ENCODE measurements around the gene ERCC6L.

The ERCC6L gene

DNA sequence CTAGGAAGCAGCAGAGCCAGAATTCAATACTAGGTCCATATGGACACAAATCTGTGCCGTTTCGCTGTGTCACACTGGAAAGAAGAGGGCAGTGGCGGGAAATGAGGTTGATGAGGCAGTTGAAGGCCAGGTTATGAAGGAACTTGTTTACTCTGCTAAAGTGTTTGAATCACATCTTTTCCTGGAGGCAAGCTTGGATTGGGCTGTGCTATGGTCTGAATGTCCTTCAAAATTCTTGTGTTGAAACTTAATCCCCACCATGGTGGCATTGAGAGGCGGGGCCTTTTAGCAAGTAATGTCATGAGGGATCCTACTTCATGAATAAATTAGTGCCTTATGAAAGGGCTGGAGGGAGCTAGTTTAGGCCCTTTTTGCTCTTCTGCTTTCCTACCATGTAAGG, 2.1 kb upstream of the ERCC6L start:
- Histone ChIP-seq H3K14ac (ENCODE audit: low read length) (no peak overlapping the region), H2BK120ac (ENCODE audit: low read depth, low read length) (no peak overlapping the region), H3K27me3 (ENCODE audit: control insufficient read depth in 3 of 3, insufficient read depth in 3 of 3, low read depth in 1 of 3, low read length in 3 of 3) (no peaks in the 10 kb centered on the region), H3K79me1 (ENCODE audit: low read depth, low read length) (no peaks in the 10 kb centered on the region), H3K4me3 (ENCODE audit: low read length in 2 of 2) (no peak overlapping the region), H3K9me3 (replicated peaks in 1 of 2; ENCODE audit: control insufficient read depth in 2 of 2, insufficient read depth in 1 of 2, low read depth in 1 of 2, low read length in 2 of 2) (no peaks in the 10 kb centered on the region), H3K4ac (ENCODE audit: low read length) (no peak overlapping the region), H3K9ac (ENCODE audit: low read depth, low read length, poor library complexity) (no peak overlapping the region), H3K4me1 (ENCODE audit: control insufficient read depth in 2 of 2, insufficient read depth in 1 of 2, low read depth in 1 of 2, low read length in 2 of 2) (peaks cover 0 to 4% of the 10 kb centered on the region in 2 donors), H2AFZ (ENCODE audit: low read length) (no peak overlapping the region), H3K4me2 (ENCODE audit: insufficient read depth, low read length, poor library complexity, severe bottlenecking) (no peak overlapping the region), H2BK5ac (ENCODE audit: low read length) (no peak overlapping the region), H3K27ac (replicated peaks; ENCODE audit: low read length) (no peak overlapping the region), H4K8ac (ENCODE audit: low read depth, low read length) (no peak overlapping the region), H2AK5ac (ENCODE audit: low read depth, low read length) (no peak overlapping the region), H3K36me3 (replicated peaks in 1 of 2; ENCODE audit: control insufficient read depth in 2 of 2, insufficient read depth in 2 of 2, low read length in 2 of 2) (peaks cover 0 to 8% of the 10 kb centered on the region in 2 donors), H4K91ac (ENCODE audit: low read depth, low read length, poor library complexity) (no peak overlapping the region), H2BK15ac (ENCODE audit: low read length) (no peak overlapping the region), H3K18ac (ENCODE audit: low read length) (no peak overlapping the region), H2BK12ac (ENCODE audit: low read length) (no peak overlapping the region), H3K23ac (ENCODE audit: low read depth, low read length, poor library complexity) (no peak overlapping the region)
- WGBS, 2 donors (ENCODE audit: extremely low coverage in 2 of 2, insufficient read length in 2 of 2, insufficient replicate concordance in 1 of 2), result no CpG with 5 or more reads among the region's 4 CpGs
- DNase-seq (ENCODE audit: low spot score), result no peak

DNA sequence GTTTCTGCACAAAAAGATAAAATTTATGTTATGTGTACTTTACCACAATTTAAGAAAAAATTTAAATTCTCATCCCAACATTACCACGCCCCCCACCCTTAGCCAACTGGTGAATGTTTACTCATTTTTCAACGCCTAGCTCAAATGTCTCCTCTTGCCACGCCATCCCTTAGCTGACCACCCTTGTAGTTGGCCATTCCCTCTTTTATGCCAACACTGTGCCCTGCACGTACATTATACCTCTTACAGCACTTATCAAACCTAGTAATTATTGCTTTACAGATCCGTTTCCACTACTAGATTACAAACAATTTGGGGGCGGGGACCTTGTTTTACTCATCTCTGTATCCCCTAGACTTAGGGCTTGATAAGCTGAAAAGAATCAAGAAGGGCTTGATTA, 644 bp downstream of the ERCC6L start:
- no peak overlapping the region for H4K8ac ChIP-seq (ENCODE audit: low read depth, low read length)
- H3K4me1 ChIP-seq (ENCODE audit: control insufficient read depth in 2 of 2, insufficient read depth in 1 of 2, low read depth in 1 of 2, low read length in 2 of 2), result no peaks in the 10 kb centered on the region
- H3K79me1 ChIP-seq (ENCODE audit: low read depth, low read length), result no peaks in the 10 kb centered on the region
- H3K4me3 ChIP-seq (ENCODE audit: low read length in 2 of 2), result peak overlapping the region; percentile 55 to 94
- H3K36me3 ChIP-seq (replicated peaks in 1 of 2; ENCODE audit: control insufficient read depth in 2 of 2, insufficient read depth in 2 of 2, low read length in 2 of 2), result peaks cover 2 to 12% of the 10 kb centered on the region in 2 donors
- H3K27ac ChIP-seq (replicated peaks; ENCODE audit: low read length), result no peak overlapping the region
- H2AFZ ChIP-seq (ENCODE audit: low read length), result peak overlapping the region; percentile 77
- no peak overlapping the region for H3K23ac ChIP-seq (ENCODE audit: low read depth, low read length, poor library complexity)
- H2BK15ac ChIP-seq (ENCODE audit: low read length), result no peak overlapping the region
- no peak overlapping the region for H2BK120ac ChIP-seq (ENCODE audit: low read depth, low read length)
- no CpG with 5 or more reads among the region's 6 CpGs for WGBS, 2 donors (ENCODE audit: extremely low coverage in 2 of 2, insufficient read length in 2 of 2, insufficient replicate concordance in 1 of 2)
- H3K27me3 ChIP-seq (ENCODE audit: control insufficient read depth in 3 of 3, insufficient read depth in 3 of 3, low read depth in 1 of 3, low read length in 3 of 3), result no peaks in the 10 kb centered on the region
- no peak overlapping the region for H2BK5ac ChIP-seq (ENCODE audit: low read length)
- H2BK12ac ChIP-seq (ENCODE audit: low read length), result no peak overlapping the region
- H3K14ac ChIP-seq (ENCODE audit: low read length), result no peak overlapping the region
- H3K9ac ChIP-seq (ENCODE audit: low read depth, low read length, poor library complexity), result no peak overlapping the region
- no peak overlapping the region for H2AK5ac ChIP-seq (ENCODE audit: low read depth, low read length)
- H3K9me3 ChIP-seq (replicated peaks in 1 of 2; ENCODE audit: control insufficient read depth in 2 of 2, insufficient read depth in 1 of 2, low read depth in 1 of 2, low read length in 2 of 2), result no peaks in the 10 kb centered on the region
- H3K4ac ChIP-seq (ENCODE audit: low read length), result no peak overlapping the region
- no peak overlapping the region for H4K91ac ChIP-seq (ENCODE audit: low read depth, low read length, poor library complexity)
- DNase-seq (ENCODE audit: low spot score), result no peak
- H3K18ac ChIP-seq (ENCODE audit: low read length), result no peak overlapping the region
- H3K4me2 ChIP-seq (ENCODE audit: insufficient read depth, low read length, poor library complexity, severe bottlenecking), result peak overlapping the region; percentile 56

DNA sequence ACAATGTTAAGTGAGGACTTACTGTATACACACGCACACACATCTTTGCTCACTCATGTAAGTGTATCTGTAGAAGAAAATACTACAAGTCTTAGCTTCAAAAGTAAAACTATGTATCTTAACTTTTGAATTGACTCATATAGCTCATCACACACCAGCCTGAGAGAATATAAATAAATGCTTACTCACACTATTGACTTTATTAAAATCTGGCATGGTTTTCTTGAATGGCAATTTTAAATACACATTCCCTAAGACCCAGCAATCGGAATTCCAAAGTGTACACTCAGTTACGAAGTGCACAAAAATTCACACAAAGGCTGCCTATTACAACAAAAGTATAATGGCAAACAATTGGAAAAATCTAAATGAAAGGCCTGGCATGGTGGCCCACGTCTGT, 2.0 kb downstream of the ERCC6L start:
- H3K27me3 ChIP-seq (ENCODE audit: control insufficient read depth in 3 of 3, insufficient read depth in 3 of 3, low read depth in 1 of 3, low read length in 3 of 3), result no peaks in the 10 kb centered on the region
- H3K4me1 ChIP-seq (ENCODE audit: control insufficient read depth in 2 of 2, insufficient read depth in 1 of 2, low read depth in 1 of 2, low read length in 2 of 2), result no peaks in the 10 kb centered on the region
- H2BK120ac ChIP-seq (ENCODE audit: low read depth, low read length), result no peak overlapping the region
- H4K8ac ChIP-seq (ENCODE audit: low read depth, low read length), result no peak overlapping the region
- H2BK5ac ChIP-seq (ENCODE audit: low read length), result no peak overlapping the region
- no peak overlapping the region for H3K14ac ChIP-seq (ENCODE audit: low read length)
- no peak for DNase-seq (ENCODE audit: low spot score)
- no peak overlapping the region for H2AK5ac ChIP-seq (ENCODE audit: low read depth, low read length)
- H3K18ac ChIP-seq (ENCODE audit: low read length), result no peak overlapping the region
- no peak overlapping the region for H2AFZ ChIP-seq (ENCODE audit: low read length)
- peaks cover 0 to 1% of the 10 kb centered on the region in 2 donors for H3K9me3 ChIP-seq (replicated peaks in 1 of 2; ENCODE audit: control insufficient read depth in 2 of 2, insufficient read depth in 1 of 2, low read depth in 1 of 2, low read length in 2 of 2)
- H2BK15ac ChIP-seq (ENCODE audit: low read length), result no peak overlapping the region
- peaks cover 2 to 14% of the 10 kb centered on the region in 2 donors for H3K36me3 ChIP-seq (replicated peaks in 1 of 2; ENCODE audit: control insufficient read depth in 2 of 2, insufficient read depth in 2 of 2, low read length in 2 of 2)
- H3K9ac ChIP-seq (ENCODE audit: low read depth, low read length, poor library complexity), result no peak overlapping the region
- H3K4me2 ChIP-seq (ENCODE audit: insufficient read depth, low read length, poor library complexity, severe bottlenecking), result no peak overlapping the region
- no peak overlapping the region for H3K23ac ChIP-seq (ENCODE audit: low read depth, low read length, poor library complexity)
- H3K79me1 ChIP-seq (ENCODE audit: low read depth, low read length), result no peaks in the 10 kb centered on the region
- no peak overlapping the region for H3K4ac ChIP-seq (ENCODE audit: low read length)
- H4K91ac ChIP-seq (ENCODE audit: low read depth, low read length, poor library complexity), result no peak overlapping the region
- H3K27ac ChIP-seq (replicated peaks; ENCODE audit: low read length), result no peak overlapping the region
- H3K4me3 ChIP-seq (ENCODE audit: low read length in 2 of 2), result no peak overlapping the region
- no CpG with 5 or more reads among the region's 4 CpGs for WGBS, 2 donors (ENCODE audit: extremely low coverage in 2 of 2, insufficient read length in 2 of 2, insufficient replicate concordance in 1 of 2)
- no peak overlapping the region for H2BK12ac ChIP-seq (ENCODE audit: low read length)

DNA sequence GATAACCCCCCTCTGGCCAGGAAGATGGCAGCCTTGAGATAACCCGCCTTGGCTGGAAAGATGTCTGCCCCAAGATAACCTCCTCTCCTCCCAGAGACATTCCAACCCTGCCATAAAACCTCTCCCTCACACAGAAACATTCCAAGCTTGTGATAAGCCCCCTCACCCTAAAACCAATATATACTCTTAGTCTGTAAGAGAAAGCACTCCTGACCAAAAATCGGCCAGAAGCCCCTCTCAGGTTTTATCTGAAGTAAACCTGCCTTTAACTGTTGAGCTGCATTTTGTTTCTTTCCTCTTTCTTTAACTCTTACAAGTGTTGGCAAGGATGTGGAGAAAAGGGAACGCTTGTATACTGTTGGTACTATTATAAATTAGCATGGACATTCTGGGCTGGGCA, 8.5 kb downstream of the ERCC6L start:
- no CpG with 5 or more reads among the region's 3 CpGs for WGBS, 2 donors (ENCODE audit: extremely low coverage in 2 of 2, insufficient read length in 2 of 2, insufficient replicate concordance in 1 of 2)
- Histone ChIP-seq H3K79me1 (ENCODE audit: low read depth, low read length) (no peaks in the 10 kb centered on the region), H3K14ac (ENCODE audit: low read length) (no peak overlapping the region), H2BK5ac (ENCODE audit: low read length) (no peak overlapping the region), H3K23ac (ENCODE audit: low read depth, low read length, poor library complexity) (no peak overlapping the region), H3K9ac (ENCODE audit: low read depth, low read length, poor library complexity) (no peak overlapping the region), H4K8ac (ENCODE audit: low read depth, low read length) (no peak overlapping the region), H2AFZ (ENCODE audit: low read length) (no peak overlapping the region), H3K4ac (ENCODE audit: low read length) (no peak overlapping the region), H3K9me3 (replicated peaks in 1 of 2; ENCODE audit: control insufficient read depth in 2 of 2, insufficient read depth in 1 of 2, low read depth in 1 of 2, low read length in 2 of 2) (peaks cover 5 to 41% of the 10 kb centered on the region in 2 donors), H3K4me3 (ENCODE audit: low read length in 2 of 2) (no peak overlapping the region), H2BK120ac (ENCODE audit: low read depth, low read length) (no peak overlapping the region), H4K91ac (ENCODE audit: low read depth, low read length, poor library complexity) (no peak overlapping the region), H3K4me1 (ENCODE audit: control insufficient read depth in 2 of 2, insufficient read depth in 1 of 2, low read depth in 1 of 2, low read length in 2 of 2) (no peaks in the 10 kb centered on the region), H3K18ac (ENCODE audit: low read length) (no peak overlapping the region), H2BK15ac (ENCODE audit: low read length) (no peak overlapping the region), H3K27ac (replicated peaks; ENCODE audit: low read length) (no peak overlapping the region), H2BK12ac (ENCODE audit: low read length) (no peak overlapping the region), H3K4me2 (ENCODE audit: insufficient read depth, low read length, poor library complexity, severe bottlenecking) (no peak overlapping the region), H2AK5ac (ENCODE audit: low read depth, low read length) (no peak overlapping the region), H3K36me3 (replicated peaks in 1 of 2; ENCODE audit: control insufficient read depth in 2 of 2, insufficient read depth in 2 of 2, low read length in 2 of 2) (peaks cover 2 to 19% of the 10 kb centered on the region in 2 donors), H3K27me3 (ENCODE audit: control insufficient read depth in 3 of 3, insufficient read depth in 3 of 3, low read depth in 1 of 3, low read length in 3 of 3) (no peaks in the 10 kb centered on the region)
- DNase-seq (ENCODE audit: low spot score), result no peak

Measured in neuronal stem cell (in vitro differentiated cells).